COR-L47 (cell line): ENCODE measurements around the gene FTCD.
"Not testable (repeated sequence)": the region's sequence is repeated elsewhere in the genome, so short reads cannot be mapped to it uniquely, and the experiment has no call there.

Experiments used
- DNase-seq: peaks from one replicate; lab custom pipeline; 2025; lab: John Stamatoyannopoulos, UW

Gene FTCD

GRCh38 chr21:46154155-46154954 is 1.0 kb downstream of the FTCD start:
- DNase-seq, result no peak

- no peak for DNase-seq
These were observed 1.9 kb downstream of the FTCD start for GRCh38 chr21:46153247-46154154.

- no peak for DNase-seq
These were observed 2.5 kb downstream of the FTCD start for GRCh38 chr21:46152927-46153246.

GRCh38 chr21:46151989-46152926 is 3.1 kb downstream of the FTCD start:
- DNase-seq, result no peak

- no peak for DNase-seq
These were observed 4.0 kb downstream of the FTCD start for GRCh38 chr21:46151261-46151988.

- DNase-seq, result no peak
These were observed 4.8 kb downstream of the FTCD start for GRCh38 chr21:46150491-46151121.

GRCh38 chr21:46150073-46150472 is 5.3 kb downstream of the FTCD start:
- no peak for DNase-seq

- no peak for DNase-seq
These were observed 6.0 kb downstream of the FTCD start for GRCh38 chr21:46149205-46149901.

GRCh38 chr21:46148106-46148505 is 7.3 kb downstream of the FTCD start:
- DNase-seq, result no peak

GRCh38 chr21:46147429-46147828 is 8.0 kb downstream of the FTCD start:
- DNase-seq, result not testable (repeated sequence)

GRCh38 chr21:46146856-46147255 is 8.5 kb downstream of the FTCD start:
- DNase-seq, result no peak

- DNase-seq, result no peak
These were observed 9.3 kb downstream of the FTCD start for GRCh38 chr21:46145840-46146691.

- DNase-seq, result no peak
These were observed 10.1 kb downstream of the FTCD start for GRCh38 chr21:46145159-46145839.

- DNase-seq, result no peak
These were observed 10.8 kb downstream of the FTCD start for GRCh38 chr21:46144464-46145070.

GRCh38 chr21:46142582-46143473 is 12.6 kb downstream of the FTCD start:
- DNase-seq, result no peak

- DNase-seq, result no peak
These were observed 13.4 kb downstream of the FTCD start for GRCh38 chr21:46141767-46142581.
